Measurements from ENCODE around the gene MIEF1.

Gene MIEF1

GRCh38 chr22:39532215-39533073, 30.4 kb downstream of the MIEF1 start, which contains the start of gene RPS19BP1:
Gene RPS19BP1, minus strand, starts transcription at chr22:39532748. Its CDS starts 10 bp downstream, at chr22:39532738.
- peak; percentile 84 for ATAC-seq
- TF ChIP-seq TOX (CRISPR knock-in tag; IDR thresholded peaks at IDR 0.05; ENCODE audit: borderline replicate concordance) (no peak), ZNF8 (CRISPR knock-in tag; IDR thresholded peaks at IDR 0.05) (no peak), RARB (CRISPR knock-in tag; IDR thresholded peaks at IDR 0.05) (no peak)

GRCh38 chr22:39534092-39534506, 32.0 kb downstream of the MIEF1 start:
- TF ChIP-seq GLIS3 (CRISPR knock-in tag; IDR thresholded peaks at IDR 0.05), result no peak
- ATAC-seq, result no peak

- peak; percentile 64 for ATAC-seq
- no peak for TF ChIP-seq OSR1 (CRISPR knock-in tag; IDR thresholded peaks at IDR 0.05)
- TF ChIP-seq TOX (CRISPR knock-in tag; IDR thresholded peaks at IDR 0.05; ENCODE audit: borderline replicate concordance), result no peak
- no peak for TF ChIP-seq CSRNP3 (CRISPR knock-in tag; IDR thresholded peaks at IDR 0.05)
- TF ChIP-seq ARNTL (CRISPR knock-in tag; IDR thresholded peaks at IDR 0.05; ENCODE audit: borderline replicate concordance, low read depth), result no peak
- TF ChIP-seq CSDC2 (CRISPR knock-in tag; IDR thresholded peaks at IDR 0.05), result no peak
- no peak for TF ChIP-seq RARB (CRISPR knock-in tag; IDR thresholded peaks at IDR 0.05)
- no peak for TF ChIP-seq ZFP30 (CRISPR knock-in tag; IDR thresholded peaks at IDR 0.05)
- no peak for TF ChIP-seq BACH2 (CRISPR knock-in tag; IDR thresholded peaks at IDR 0.05; ENCODE audit: borderline replicate concordance)
- no peak for TF ChIP-seq TSHZ2 (CRISPR knock-in tag; IDR thresholded peaks at IDR 0.05)
- TF ChIP-seq, protein P1, sequence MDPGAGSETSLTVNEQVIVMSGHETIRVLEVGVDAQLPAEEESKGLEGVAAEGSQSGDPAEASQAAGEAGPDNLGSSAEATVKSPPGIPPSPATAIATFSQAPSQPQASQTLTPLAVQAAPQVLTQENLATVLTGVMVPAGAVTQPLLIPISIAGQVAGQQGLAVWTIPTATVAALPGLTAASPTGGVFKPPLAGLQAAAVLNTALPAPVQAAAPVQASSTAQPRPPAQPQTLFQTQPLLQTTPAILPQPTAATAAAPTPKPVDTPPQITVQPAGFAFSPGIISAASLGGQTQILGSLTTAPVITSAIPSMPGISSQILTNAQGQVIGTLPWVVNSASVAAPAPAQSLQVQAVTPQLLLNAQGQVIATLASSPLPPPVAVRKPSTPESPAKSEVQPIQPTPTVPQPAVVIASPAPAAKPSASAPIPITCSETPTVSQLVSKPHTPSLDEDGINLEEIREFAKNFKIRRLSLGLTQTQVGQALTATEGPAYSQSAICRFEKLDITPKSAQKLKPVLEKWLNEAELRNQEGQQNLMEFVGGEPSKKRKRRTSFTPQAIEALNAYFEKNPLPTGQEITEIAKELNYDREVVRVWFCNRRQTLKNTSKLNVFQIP (CRISPR knock-in tag; IDR thresholded peaks at IDR 0.05; ENCODE audit: borderline replicate concordance, low read depth), result no peak
- no peak for TF ChIP-seq ESRRG (CRISPR knock-in tag; IDR thresholded peaks at IDR 0.05)
- TF ChIP-seq, protein P2, sequence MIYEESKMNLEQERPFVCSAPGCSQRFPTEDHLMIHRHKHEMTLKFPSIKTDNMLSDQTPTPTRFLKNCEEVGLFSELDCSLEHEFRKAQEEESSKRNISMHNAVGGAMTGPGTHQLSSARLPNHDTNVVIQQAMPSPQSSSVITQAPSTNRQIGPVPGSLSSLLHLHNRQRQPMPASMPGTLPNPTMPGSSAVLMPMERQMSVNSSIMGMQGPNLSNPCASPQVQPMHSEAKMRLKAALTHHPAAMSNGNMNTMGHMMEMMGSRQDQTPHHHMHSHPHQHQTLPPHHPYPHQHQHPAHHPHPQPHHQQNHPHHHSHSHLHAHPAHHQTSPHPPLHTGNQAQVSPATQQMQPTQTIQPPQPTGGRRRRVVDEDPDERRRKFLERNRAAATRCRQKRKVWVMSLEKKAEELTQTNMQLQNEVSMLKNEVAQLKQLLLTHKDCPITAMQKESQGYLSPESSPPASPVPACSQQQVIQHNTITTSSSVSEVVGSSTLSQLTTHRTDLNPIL (CRISPR knock-in tag; IDR thresholded peaks at IDR 0.05; ENCODE audit: low read depth), result no peak
- TF ChIP-seq ZNF565 (CRISPR knock-in tag; conservative IDR thresholded peaks at IDR 0.05; ENCODE audit: low read depth), result no peak
- no peak for TF ChIP-seq ZNF70 (CRISPR knock-in tag; IDR thresholded peaks at IDR 0.05)
Measured at GRCh38 chr22:39534591-39535356, 32.7 kb downstream of the MIEF1 start.

- no peak for ATAC-seq
- TF ChIP-seq CSRNP3 (CRISPR knock-in tag; IDR thresholded peaks at IDR 0.05) (no peak), ARNTL (CRISPR knock-in tag; IDR thresholded peaks at IDR 0.05; ENCODE audit: borderline replicate concordance, low read depth) (no peak), RARB (CRISPR knock-in tag; IDR thresholded peaks at IDR 0.05) (no peak), ZC3H10 (CRISPR knock-in tag; IDR thresholded peaks at IDR 0.05) (no peak), ESRRG (CRISPR knock-in tag; IDR thresholded peaks at IDR 0.05) (no peak), ZNF8 (CRISPR knock-in tag; IDR thresholded peaks at IDR 0.05) (no peak), TOX (CRISPR knock-in tag; IDR thresholded peaks at IDR 0.05; ENCODE audit: borderline replicate concordance) (no peak), GLIS3 (CRISPR knock-in tag; IDR thresholded peaks at IDR 0.05) (no peak), PPARA (CRISPR knock-in tag; IDR thresholded peaks at IDR 0.05; ENCODE audit: borderline replicate concordance) (no peak), ZFP30 (CRISPR knock-in tag; IDR thresholded peaks at IDR 0.05) (no peak), TCF4 (CRISPR knock-in tag; IDR thresholded peaks at IDR 0.05; ENCODE audit: borderline replicate concordance) (no peak), ZNF70 (CRISPR knock-in tag; IDR thresholded peaks at IDR 0.05) (no peak), OSR1 (CRISPR knock-in tag; IDR thresholded peaks at IDR 0.05) (no peak)
- TF ChIP-seq, protein P3, sequence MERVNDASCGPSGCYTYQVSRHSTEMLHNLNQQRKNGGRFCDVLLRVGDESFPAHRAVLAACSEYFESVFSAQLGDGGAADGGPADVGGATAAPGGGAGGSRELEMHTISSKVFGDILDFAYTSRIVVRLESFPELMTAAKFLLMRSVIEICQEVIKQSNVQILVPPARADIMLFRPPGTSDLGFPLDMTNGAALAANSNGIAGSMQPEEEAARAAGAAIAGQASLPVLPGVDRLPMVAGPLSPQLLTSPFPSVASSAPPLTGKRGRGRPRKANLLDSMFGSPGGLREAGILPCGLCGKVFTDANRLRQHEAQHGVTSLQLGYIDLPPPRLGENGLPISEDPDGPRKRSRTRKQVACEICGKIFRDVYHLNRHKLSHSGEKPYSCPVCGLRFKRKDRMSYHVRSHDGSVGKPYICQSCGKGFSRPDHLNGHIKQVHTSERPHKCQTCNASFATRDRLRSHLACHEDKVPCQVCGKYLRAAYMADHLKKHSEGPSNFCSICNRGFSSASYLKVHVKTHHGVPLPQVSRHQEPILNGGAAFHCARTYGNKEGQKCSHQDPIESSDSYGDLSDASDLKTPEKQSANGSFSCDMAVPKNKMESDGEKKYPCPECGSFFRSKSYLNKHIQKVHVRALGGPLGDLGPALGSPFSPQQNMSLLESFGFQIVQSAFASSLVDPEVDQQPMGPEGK (CRISPR knock-in tag; IDR thresholded peaks at IDR 0.05; ENCODE audit: borderline replicate concordance), result no peak
- TF ChIP-seq, protein P1 (CRISPR knock-in tag; IDR thresholded peaks at IDR 0.05; ENCODE audit: borderline replicate concordance, low read depth), result no peak
Measured at GRCh38 chr22:39535357-39535725, 33.3 kb downstream of the MIEF1 start.

All from SK-N-SH treated with all-trans-retinoic acid at 6 μM for 48 hours (cell line).